Right hindlimb (tissue), 1 donor: Measurements from ENCODE around the gene AHI1.

Experiments
- DNase-seq: peaks from one replicate; pipeline ENCODE4 v3.0.0-alpha.2; 2018

AHI1 gene

DNA sequence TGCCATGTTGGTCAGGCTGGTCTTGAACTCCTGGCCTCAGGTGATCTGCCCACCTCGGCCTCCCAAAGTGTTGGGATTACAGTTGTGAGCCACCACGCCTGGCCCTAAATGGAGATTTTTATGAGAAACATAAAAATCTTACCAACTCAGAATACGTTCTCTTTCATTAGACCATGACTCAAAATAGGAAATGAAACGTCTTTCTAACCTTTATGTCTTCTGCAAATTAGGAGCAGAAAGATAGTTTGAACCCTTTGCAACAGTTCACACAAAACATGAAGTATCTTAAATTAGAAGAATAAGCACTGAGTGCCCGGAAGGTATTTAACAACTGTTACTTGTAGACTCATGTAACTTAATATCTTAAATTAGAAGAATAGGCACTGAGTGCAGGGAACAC is 48.3 kb downstream of the AHI1 start:
- no peak for DNase-seq

DNA sequence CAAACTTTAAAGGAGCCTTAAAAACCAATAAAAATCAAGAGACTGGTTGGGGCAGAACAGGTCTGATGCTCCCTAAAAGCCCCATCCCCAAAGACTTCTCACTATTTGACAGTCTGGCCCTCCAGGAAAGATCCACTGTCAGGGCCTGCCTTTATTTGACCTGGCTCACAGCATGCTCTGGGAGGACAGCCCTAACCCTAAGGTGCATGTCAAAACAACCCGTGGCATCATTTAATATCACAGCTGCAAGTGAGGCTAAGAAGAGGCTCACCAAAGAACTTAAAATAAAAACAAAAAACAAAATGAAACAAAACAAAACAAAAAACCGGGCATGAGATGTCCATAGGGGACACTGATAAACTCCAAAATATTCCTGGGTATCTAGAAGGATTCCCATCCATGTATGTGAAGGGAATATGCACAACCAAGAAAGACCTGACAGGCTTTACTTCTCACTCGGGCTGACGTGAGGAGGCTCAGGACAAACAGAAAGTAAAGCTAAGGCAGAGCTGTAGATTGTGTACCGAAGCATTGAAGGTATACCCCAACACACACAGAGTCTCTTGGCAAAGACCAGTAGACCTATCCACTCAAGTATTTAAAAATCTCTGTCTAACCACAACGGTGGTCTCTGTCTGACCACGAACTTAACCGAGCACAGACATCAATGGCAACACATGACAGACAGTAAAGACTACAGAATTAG is 57.3 kb downstream of the AHI1 start:
- no peak for DNase-seq

DNA sequence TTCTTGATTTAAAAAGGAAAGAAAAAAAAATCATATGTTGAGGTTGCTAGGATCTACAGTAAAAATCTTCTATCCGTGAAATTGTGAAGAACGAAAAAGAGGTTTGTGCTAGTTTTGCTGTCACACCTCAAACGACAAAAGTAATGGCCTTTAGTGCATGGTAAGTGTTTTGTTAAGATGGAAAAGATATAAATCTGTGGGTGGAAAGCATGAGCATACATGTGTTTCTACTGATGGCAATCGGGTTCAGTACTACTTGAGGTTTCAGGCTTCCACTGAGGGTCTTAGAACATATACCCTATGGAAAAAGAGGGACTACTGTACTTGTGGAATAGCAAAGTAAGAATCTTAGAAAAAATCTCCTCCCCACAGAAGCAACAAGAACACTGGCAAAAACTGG is 58.0 kb downstream of the AHI1 start:
- DNase-seq, result no peak

DNA sequence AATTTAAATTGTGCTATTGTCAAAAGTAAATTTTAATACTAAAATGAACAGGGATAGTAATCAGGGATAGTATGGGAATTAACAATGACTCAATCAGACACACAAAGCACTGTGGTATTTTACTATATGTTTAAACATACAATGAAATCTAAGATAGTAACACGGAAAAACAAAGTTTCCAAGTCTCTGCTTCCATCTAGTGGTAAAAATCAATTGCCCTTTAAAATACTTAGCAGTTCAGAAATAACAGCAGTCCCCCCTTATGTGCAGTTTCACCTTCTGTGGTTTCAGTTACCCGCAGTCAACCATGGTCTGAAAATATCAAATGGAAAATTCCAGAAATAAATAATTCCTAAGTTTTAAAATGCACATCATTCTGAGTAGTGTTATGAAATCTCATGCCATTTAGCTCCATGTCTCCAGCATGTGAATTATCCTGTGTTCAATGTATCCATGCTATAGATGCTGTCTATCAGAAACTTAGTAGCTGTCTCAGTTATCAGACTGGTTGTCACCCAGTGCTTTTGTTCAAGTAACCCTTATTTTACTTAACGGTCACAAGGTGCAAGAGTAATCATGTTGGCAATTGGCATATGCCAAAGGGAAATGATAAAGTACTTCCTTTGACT is 58.5 kb downstream of the AHI1 start:
- DNase-seq, result no peak

DNA sequence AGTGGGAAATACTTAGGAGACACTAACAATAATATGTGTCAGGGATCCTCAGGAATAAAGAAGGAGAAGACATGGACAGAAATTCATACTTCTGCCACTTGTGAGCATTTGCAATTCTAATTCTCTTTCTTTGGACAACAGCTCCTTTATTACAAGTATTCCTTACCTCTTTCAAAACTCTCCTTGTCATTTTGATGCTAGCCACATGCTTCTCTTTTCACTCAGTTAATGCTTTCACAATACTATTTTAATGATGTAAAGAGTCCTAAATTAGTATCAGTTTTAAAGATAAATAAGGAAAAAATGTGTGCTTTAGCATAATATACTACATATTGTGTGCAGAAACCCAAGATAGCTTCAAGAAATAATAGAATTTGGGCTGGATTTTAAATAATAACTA is 62.5 kb downstream of the AHI1 start:
- no peak for DNase-seq

DNA sequence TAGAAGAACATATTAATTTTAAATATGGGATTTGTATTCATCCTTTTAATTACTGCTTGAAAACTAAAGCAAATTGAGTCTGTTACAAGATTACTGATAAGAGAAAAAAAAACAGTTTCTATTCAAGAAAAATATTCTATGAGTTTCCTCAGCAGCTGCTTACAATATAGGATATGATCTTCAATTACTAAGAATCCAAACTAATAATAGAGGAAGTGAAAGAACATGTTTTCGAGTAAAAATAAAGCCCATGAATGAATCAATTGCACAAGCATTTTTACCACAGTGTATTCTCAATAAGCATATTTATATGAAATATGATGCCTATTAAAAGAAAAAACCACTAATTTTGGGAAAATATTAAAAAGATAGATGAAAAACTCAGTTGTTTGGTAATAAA is 63.4 kb downstream of the AHI1 start:
- DNase-seq, result no peak

DNA sequence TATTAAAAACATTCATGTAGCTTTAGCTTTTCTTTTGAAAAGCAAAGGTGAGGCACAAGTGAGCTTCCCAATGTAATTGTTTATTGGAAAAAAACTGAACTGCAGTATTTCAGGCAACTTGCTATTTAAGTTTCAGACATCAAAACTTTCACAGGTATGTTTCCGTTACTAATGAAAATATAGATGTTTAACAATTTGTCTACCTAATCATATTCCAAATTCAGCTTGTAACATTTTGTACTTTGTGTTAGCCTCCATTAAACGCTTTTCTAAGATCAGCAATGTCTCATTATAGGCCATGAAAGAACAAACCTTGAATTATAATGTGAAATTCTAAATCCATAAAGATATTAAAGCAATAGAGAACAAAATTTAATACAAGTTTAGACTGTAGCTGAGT is 69.5 kb downstream of the AHI1 start:
- no peak for DNase-seq

DNA sequence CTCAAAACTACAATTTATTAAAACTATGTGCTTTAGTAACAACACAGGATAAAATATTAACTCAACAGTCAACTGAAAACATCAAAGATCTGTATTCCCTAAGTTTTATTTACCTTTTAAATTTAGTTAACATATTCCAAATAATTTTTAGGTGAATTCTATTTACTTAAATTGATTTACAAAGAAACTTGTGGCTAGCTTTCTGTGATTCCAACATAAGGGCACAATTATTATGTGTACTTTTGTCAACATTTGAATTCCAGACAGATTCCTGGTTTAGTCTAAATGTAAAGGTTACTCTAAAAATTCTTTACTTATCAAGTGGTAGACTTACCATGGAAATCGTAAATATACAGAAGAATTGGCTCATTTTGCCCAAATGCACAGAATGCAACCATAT is 70.7 kb downstream of the AHI1 start:
- DNase-seq, result no peak

DNA sequence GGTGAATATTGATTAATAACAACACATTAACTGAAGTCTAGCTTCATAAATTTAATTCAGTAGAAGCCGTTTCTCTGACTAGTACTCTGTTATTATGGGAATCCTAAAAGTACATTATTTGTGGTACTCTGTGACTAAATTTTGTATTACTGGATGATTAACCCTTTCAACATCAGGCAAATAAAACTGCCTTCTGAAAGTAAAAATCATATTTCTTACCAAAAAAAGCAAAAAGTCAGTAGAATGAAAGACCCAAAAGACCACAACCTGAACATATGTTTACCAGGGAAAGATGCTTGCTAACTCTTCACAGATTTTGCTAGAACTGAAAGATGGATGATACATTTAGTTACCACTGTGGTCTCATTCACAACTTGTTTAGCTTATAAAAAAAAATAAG is 73.2 kb downstream of the AHI1 start:
- DNase-seq, result no peak

DNA sequence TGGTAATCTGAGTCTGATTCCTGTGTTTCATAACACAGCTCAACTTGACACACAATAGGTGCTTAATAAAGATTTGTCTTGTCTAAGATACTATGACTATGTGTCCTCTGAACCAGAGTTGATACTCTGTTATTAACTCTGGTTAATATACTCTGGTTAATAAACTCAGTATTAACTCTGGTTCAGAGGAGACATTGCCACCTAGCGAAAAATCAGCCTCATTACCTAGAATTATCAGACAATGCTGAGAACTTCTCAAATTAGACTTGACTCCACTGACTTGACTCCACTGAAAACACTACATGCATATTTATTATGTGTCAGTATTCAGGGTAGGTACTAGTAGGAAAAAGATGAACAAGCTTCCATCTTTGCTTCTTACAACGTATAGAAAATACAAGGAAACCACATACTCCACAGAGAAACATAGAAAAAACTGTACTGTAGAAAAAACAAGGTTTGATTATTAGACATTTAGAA is 73.9 kb downstream of the AHI1 start:
- DNase-seq, result no peak

DNA sequence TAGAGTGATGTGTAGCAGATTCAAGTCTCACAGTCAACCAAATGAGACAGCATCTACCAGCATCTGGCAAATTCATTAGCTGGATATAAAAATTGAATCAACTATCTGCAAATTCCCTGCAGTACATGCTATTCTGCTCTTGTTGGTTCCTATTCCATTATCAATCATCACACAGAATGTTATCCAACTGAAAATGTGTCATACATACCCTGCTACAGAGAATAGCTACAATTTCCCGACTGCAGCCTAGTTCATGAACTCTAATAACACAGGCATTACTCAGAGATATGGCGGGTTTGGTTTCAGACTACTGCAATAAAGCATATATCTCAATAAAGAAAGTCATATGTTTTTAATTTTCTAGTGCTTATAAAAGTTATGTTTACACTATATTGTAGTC is 78.4 kb downstream of the AHI1 start:
- DNase-seq, result no peak

DNA sequence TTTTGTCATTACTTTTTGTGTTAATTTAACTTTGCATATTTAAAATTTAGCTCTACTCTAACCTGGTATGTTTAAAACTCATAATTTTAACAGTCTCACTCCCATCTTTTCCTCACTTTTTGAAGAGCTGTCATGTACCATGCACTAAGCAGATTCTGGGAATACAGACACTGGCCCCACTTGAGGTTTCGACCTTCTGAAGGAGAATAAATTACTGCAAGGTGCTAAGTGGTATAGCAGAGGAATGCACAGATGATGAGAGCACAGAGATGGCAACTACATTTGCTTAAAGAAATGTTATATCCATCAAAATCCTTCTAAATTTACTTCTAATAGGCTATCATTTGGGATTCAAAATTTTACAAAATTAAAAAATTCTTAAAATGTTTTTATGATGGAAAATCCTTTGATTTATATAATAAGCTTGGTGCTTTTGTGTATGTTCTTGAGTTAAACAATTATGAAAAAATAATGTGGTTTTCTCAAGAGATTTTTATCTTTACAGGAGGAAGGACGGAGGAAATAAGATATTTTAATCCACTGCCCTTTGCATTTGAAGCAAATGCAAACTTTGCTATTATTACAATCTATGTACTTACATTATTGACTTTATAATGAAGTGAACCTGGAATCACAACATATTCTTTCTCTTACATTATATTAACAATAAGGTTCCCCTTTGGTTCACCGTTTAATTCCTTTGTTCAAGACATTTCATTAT is 79.3 kb downstream of the AHI1 start:
- no peak for DNase-seq

DNA sequence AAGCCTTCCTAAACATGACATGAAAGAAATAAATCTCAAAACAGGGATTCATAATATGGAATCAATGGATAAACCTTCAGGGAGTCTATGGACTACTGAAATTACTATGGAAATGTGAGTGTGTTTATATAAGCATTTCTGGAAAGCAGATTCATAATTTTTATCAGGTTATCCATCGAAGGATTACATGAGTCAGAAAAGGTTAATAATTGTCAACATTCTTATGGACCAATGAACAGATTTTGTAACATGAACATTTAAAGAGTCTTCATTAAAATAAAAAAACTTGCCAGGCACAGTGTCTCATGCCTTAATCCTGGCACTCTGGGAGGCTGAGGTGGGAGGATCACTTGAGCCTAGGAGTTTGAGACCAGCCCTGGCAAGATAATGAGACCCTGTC is 84.8 kb downstream of the AHI1 start:
- no peak for DNase-seq

DNA sequence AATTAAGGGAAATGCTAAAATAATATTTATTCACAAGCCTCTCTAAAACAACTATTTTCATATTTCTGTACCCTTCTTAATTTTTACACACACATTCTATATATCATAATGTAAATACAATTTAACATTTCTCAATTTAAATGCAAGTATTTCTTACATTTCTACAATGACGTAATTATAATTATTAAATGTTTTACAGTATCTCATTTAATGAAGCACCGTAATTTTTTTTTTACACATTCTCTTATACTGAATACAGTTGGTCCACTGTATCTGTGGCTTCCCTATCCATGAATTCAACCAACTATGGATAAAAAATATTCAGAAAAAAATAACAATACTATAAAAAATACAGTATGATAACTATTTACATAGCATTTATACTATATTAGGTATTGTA is 85.7 kb downstream of the AHI1 start:
- DNase-seq, result no peak

DNA sequence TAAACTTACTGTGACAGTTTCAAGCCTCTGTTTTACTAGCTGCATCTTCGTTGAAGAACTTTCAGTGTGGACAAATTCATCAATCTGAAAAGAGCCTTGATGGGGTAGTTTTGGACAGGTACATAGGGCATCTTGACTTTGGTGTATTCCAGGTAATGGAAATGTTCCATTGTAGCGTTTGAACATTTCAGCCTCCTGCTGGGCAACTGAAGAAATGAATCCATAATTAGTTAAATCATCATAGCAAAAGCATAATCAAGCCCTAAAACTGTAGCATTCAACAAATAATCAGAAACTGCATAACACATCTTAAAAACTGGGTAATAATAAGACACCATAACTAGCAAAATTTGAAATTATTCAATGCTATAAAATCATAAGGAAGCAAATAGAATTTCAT is 86.2 kb downstream of the AHI1 start:
- no peak for DNase-seq

DNA sequence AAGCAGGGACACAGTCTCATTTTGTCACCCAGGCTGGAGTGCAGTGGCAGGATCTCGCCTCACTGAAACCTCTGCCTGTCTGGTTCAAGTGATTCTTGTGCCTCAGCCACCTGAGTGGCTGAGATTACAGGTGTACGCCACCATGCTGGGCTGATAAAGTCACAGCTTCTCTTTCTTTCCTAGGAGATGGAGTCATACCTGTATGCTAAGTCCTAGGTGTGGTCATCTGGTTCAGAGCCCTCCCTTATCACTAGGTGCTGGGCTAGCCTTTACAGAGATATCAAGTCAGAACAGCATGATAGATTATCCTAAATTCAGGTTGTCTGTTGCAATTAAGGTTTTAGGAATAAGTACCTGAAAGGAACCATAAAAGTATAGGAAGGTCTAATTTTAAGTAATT is 86.7 kb downstream of the AHI1 start:
- DNase-seq, result no peak

DNA sequence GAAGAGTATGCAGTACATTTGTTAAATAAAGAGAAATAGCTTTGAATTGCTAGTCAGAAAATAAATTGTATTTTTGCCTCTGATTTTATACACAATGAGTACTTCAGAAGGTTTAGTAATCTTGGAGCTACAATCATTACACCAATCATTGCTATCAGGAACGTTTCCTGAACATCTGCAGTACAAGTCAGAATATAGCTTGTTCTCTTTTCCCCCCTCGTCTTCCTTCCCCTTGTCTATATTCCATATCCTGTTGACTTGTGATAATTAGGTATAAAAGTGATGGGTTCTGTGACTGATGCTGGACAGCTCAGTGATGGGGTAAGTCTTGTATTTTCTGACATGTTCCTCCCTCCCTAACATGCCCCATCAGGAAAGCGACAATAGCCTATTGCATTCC is 94.0 kb downstream of the AHI1 start:
- no peak for DNase-seq

DNA sequence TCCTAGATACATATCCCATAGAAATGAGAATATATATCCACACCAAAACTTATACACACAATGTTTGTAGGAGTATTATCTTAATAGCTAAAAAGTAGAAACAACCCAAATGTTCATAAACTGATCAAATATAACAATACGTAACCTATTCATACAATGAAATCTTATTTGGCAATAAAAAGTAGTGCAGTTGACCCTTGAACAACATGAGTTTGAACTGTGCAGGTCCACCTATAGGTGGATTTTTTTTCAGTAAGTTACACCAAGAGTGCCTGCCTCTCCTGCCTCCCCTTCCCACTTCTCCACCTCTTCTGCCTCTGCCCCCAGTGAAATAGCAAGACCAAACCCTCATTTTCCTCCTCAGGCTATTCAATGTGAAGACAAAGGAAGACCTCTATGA is 95.2 kb downstream of the AHI1 start:
- DNase-seq, result no peak

DNA sequence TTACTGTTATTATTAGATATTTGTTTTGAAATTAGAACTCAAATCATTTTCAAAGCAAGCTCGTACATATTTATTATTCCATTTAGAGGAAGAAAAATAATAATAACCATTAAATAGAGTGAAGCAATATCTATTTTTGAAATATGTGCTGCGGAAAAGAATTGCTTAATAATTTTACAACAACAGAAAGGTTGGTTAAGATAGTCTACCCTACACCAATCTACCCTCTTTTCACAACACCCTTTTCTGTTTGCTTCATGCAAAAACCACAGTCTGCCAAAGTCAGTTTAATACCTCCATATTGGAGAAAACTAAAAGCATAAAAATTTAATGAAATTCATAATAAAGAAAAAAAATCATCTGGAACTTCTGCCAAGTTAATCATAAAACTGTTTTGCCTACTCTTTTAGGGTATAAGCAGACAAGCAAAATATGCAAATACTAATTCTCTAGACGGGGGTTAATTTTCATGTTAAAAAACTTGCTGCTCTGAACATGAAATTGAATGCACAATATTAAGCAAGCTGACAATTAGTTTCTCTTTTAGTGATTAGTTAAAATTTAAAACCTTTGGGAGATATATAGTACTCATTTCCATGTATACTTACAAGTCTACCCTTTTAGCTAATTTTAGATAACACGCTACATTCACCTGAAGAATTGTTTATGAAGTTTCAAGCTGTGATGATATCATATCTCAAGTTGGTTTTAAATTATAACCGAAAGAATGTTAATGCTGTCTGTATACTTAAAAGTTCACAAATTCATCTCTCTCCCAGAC is 100.2 kb downstream of the AHI1 start:
- DNase-seq, result no peak

DNA sequence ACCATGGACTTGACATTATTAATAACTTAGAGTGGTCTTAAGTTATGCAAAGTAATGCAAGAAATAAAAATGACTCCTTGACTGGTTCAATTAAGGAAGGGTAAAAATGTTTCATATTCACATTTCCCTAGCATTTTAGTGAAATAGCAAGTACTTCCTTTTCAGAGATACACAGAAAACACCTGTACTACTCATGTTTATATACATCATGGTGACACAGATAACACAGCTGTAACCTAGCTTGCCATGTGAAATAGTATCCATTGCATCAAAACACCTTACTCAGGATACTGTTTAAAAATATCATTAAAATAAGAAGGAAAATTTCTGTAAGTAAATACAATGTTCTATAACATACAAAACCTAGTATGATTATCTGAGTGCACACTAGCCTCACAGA is 102.4 kb downstream of the AHI1 start:
- no peak for DNase-seq

DNA sequence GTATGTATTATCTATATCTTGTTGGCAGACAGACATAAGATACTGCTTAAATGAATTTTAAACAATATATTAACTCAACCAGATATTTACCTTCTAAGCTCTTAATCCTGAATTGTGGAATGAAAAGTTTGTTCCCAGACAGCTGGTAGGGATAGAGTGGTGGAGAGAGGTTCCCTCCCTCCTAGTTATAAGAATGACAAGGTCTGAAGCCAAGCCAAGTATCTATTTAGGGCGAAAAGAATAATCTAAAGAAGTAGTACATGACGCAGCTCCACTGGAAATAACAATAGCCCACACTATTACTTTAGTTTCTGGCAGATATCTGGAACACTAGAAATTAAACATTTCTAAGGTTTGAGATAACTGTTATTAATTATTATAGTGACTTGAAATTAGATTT is 104.3 kb downstream of the AHI1 start:
- no peak for DNase-seq

DNA sequence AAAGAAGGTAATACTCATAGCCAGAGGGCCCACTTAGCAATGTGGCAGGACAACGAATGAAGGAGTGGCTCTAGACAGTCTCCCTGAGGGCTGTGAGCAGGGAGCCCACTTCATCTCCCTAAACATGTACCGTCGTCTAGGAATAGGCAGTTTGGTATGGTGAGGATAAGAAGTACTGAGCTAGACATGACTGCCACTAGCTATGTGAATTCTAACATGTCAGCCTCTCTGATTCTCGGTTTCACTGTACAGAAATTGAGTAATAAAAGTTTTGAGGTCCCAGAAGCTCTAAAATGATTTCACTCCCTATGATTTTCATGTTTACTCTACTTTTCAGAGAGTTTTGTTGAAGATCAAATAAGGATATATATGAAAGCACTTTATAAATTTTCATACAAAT is 107.1 kb downstream of the AHI1 start:
- no peak for DNase-seq

DNA sequence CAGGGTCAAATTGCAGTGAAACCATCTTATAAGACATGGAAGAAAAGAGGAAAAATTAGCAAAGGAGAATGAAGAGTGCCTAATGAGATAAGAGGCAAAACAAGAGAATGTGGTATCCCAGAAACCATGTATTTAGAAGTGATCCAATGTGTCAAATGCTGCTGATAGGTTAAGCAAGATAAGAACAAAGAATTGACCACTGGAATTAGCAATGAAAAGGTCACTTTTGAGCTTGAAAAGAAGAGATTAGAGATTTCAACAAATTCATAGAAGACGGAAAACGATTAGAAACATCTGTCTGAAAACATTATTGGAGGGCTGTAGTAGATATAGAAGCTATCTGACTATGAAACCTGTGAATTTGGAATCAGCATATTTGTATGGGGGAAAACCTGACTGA is 112.2 kb downstream of the AHI1 start:
- DNase-seq, result no peak

DNA sequence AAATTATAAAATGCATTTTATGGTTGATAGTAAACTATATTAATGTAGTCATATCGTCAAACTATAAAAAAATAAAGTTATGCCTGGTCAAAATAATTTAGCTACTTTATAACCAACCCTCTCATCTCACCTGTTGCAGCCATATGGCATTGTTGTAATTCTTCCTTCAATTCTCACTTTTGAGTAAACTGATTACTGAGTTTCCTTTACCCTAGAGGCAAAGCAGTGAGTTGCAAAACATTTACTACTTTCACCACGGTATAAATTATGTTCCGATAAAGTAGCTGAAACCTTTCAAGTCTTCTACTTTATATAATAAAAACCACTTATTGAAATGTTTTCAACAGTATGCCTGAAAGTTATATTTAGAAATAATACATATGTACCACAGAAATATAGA is 113.8 kb downstream of the AHI1 start:
- no peak for DNase-seq
